CD4-positive, alpha-beta T cell (primary cell): ENCODE results near the gene FBXL12. TPM values are rescaled to one million over a fixed set of nuclear protein-coding genes. Genes with fewer than 3 reads are reported as not detected.
"Not testable (repeated sequence)": the region's sequence is repeated elsewhere in the genome, so short reads cannot be mapped to it uniquely, and the experiment has no call there.

Experiments used
- ATAC-seq: fragments of 200-7000 bp; cut with Tn5 transposase; one replicate; pipeline ENCODE4 v1.10.0; 2022; ENCODE audit warnings: mild to moderate bottlenecking; ENCODE audit not compliant: poor library complexity
- CTCF ChIA-PET: fragments of 350-600 bp; sonication (Branson Sonifier 250); formaldehyde crosslinking; loops from one replicate; lab custom pipeline; 2021; ENCODE audit warnings: antibody characterized with exemption, inconsistent platforms; lab: Charles Lee
- POLR2A ChIA-PET: fragments of 350-600 bp; sonication (Branson Sonifier 250); formaldehyde crosslinking; loops from one replicate; lab custom pipeline; 2021; ENCODE audit warnings: antibody characterized with exemption, inconsistent platforms; lab: Charles Lee
- DNase-seq, 14 experiments: peaks; one replicate each; pipeline ENCODE4 v3.0.0-alpha.2; 2013 to 2020; ENCODE audit warnings: mixed read lengths in 2 of 14
- H3K27ac ChIP-seq, 2 donors: one replicate each; pipeline versions ENCODE4 v1.5.1 to v1.7.0; 2013; ENCODE audit warnings: low read length in 2 of 2, low read depth in 1 of 2, mild to moderate bottlenecking in 1 of 2
- H3K27me3 ChIP-seq, 2 experiments: 1 replicate in 1 of 2; 2 replicates in 1 of 2; pipeline versions ENCODE4 v1.6.1 to v1.7.0; 2013; ENCODE audit warnings: low read length in 2 of 2, control low read depth in 1 of 2, mild to moderate bottlenecking in 1 of 2, moderate library complexity in 1 of 2; ENCODE audit not compliant: insufficient read depth in 2 of 2, control insufficient read depth in 1 of 2
- H3K36me3 ChIP-seq: one replicate; pipeline ENCODE4 v1.6.1; 2013; ENCODE audit warnings: low read length, control low read depth; ENCODE audit not compliant: insufficient read depth
- H3K4me1 ChIP-seq: one replicate; pipeline ENCODE4 v1.6.1; 2013; ENCODE audit warnings: low read length, control low read depth; ENCODE audit not compliant: insufficient read depth
- H3K4me3 ChIP-seq: one replicate; pipeline ENCODE4 v1.5.1; 2013; ENCODE audit warnings: mild to moderate bottlenecking, low read length, moderate library complexity
- H3K9me3 ChIP-seq, 2 experiments: 1 replicate in 1 of 2; 2 replicates in 1 of 2; pipeline versions ENCODE4 v1.6.1 to v1.7.0; 2013; ENCODE audit warnings: low read length in 2 of 2, mild to moderate bottlenecking in 2 of 2, control low read depth in 1 of 2, moderate library complexity in 1 of 2; ENCODE audit not compliant: control insufficient read depth in 1 of 2, insufficient read depth in 1 of 2
- H3K27ac Mint-ChIP-seq: one replicate; pipeline ENCODE4 v1.8.0; 2020; ENCODE audit warnings: mixed read lengths
- H3K27me3 Mint-ChIP-seq: one replicate; pipeline ENCODE4 v1.8.0; 2021; ENCODE audit warnings: mixed read lengths
- H3K36me3 Mint-ChIP-seq: one replicate; pipeline ENCODE4 v1.8.0; 2021; ENCODE audit warnings: low read depth, mixed read lengths
- H3K4me1 Mint-ChIP-seq: one replicate; pipeline ENCODE4 v1.8.0; 2021; ENCODE audit warnings: low read depth, mixed read lengths
- H3K4me3 Mint-ChIP-seq: one replicate; pipeline ENCODE4 v1.8.0; 2020; ENCODE audit warnings: mild to moderate bottlenecking, mixed read lengths
- H3K9me3 Mint-ChIP-seq: one replicate; pipeline ENCODE4 v1.8.0; 2020; ENCODE audit warnings: mixed read lengths
- CTCF ChIP-seq: fragments of 200-600 bp; IDR thresholded peaks from one replicate; pipeline ENCODE4 v1.8.0; 2022; ENCODE audit warnings: antibody characterized with exemption, mild to moderate bottlenecking
- intact Hi-C, 2 experiments: fragments of 100-400 bp; cut with DNase I in 1 of 2; cut with micrococcal nuclease in 1 of 2; formaldehyde crosslinking; loops; one replicate each; pipeline versions ENCODE4 v1.15.1 to v1.9.0; 2023 to 2025; cut with DNase I, micrococcal nuclease
- total RNA-seq, 174 experiments: library from RNA in 2 of 174; stranded (reverse) in 2 of 174; gene quantifications; one replicate each; pipeline ENCODE4 v1.2.3 and lab custom pipeline; 2021 to 2026

FBXL12 gene
- total RNA-seq, 2 experiments from 2014 or later: 33.4 to 38.4 TPM

GRCh38 chr19:9847087-9847671, 28.3 kb upstream of the FBXL12 start:
- H3K36me3 Mint-ChIP-seq: peaks cover 74% of the 10 kb centered on the region
- no peak overlapping the region for H3K4me3 Mint-ChIP-seq
- Histone ChIP-seq H3K4me1 (peaks cover 25% of the 10 kb centered on the region), H3K9me3 (peaks cover 0 to 20% of the 10 kb centered on the region in 2 experiments), H3K36me3 (peaks cover 65% of the 10 kb centered on the region), H3K4me3 (no peak overlapping the region), H3K27ac (no peak overlapping the region), H3K27me3 (no peaks in the 10 kb centered on the region)
- DNase-seq: peak in 9 of 14 experiments; percentile 9 to 60 (median 34)
- ChIA-PET POLR2A (interaction anchor here (1.6 kb wide), 1 partner anchor 12 kb away, joined by 3 read pairs; the partner anchor contains the start of gene PIN1), CTCF (no interaction called here)
- intact Hi-C loops: no loop called here
- H3K9me3 Mint-ChIP-seq: no peaks in the 10 kb centered on the region
- H3K27ac Mint-ChIP-seq: no peak overlapping the region
- TF ChIP-seq CTCF: no peak
- no peaks in the 10 kb centered on the region for H3K27me3 Mint-ChIP-seq
- peak; percentile 65 for ATAC-seq
- peaks cover 25% of the 10 kb centered on the region for H3K4me1 Mint-ChIP-seq

GRCh38 chr19:9843626-9844273, 24.9 kb upstream of the FBXL12 start:
- ATAC-seq, H3K27ac Mint-ChIP-seq, H3K4me3 Mint-ChIP-seq, H3K27ac ChIP-seq, intact Hi-C loops, H3K4me3 ChIP-seq, POLR2A ChIA-PET, H3K9me3 Mint-ChIP-seq, DNase-seq, H3K27me3 Mint-ChIP-seq, H3K27me3 ChIP-seq: not testable (repeated sequence)
- Histone ChIP-seq H3K9me3 (peaks cover 0 to 20% of the 10 kb centered on the region in 2 experiments), H3K4me1 (peaks cover 25% of the 10 kb centered on the region), H3K36me3 (peaks cover 85% of the 10 kb centered on the region)
- Mint-ChIP-seq H3K4me1 (peaks cover 25% of the 10 kb centered on the region), H3K36me3 (peaks cover 91% of the 10 kb centered on the region)
- CTCF ChIA-PET: interaction anchor here (0.9 kb wide), 1 partner anchor 9 kb away, joined by 3 read pairs; the partner anchor contains the start of gene PIN1

GRCh38 chr19:9842834-9843625, 24.2 kb upstream of the FBXL12 start:
- Histone ChIP-seq H3K9me3 (peaks cover 0 to 20% of the 10 kb centered on the region in 2 experiments), H3K36me3 (peaks cover 88% of the 10 kb centered on the region), H3K27ac (no peak overlapping the region), H3K27me3 (no peaks in the 10 kb centered on the region), H3K4me1 (peaks cover 27% of the 10 kb centered on the region), H3K4me3 (no peak overlapping the region)
- ChIA-PET CTCF (no interaction called here), POLR2A (no interaction called here)
- Mint-ChIP-seq H3K4me3 (no peak overlapping the region), H3K4me1 (peaks cover 25% of the 10 kb centered on the region), H3K36me3 (peaks cover 90% of the 10 kb centered on the region), H3K27me3 (no peaks in the 10 kb centered on the region), H3K27ac (no peak overlapping the region), H3K9me3 (no peaks in the 10 kb centered on the region)
- TF ChIP-seq CTCF: no peak
- no peak for ATAC-seq
- intact Hi-C loops: no loop called here
- DNase-seq: no peak
